Measurements from ENCODE around the gene TMTC4.

TMTC4 gene

GRCh38 chr13:100613031-100613430, 61.6 kb downstream of the TMTC4 start:
- Histone ChIP-seq H3K4me2 (ENCODE audit: low read length) (no peak overlapping the region), H3K27ac (ENCODE audit: low read depth, low read length) (no peak overlapping the region), H3F3A (ENCODE audit: control insufficient read depth, insufficient read depth) (0 out of 2 replicates have a peak, but pooled peaks cover 5% of the 10 kb centered on the region), H3K4me1 (ENCODE audit: control insufficient read depth, low read length) (peaks cover 19% of the 10 kb centered on the region), H3K27me3 (ENCODE audit: control insufficient read depth, low read length) (no peaks in the 10 kb centered on the region), H3K9me2 (replicated peaks; ENCODE audit: control insufficient read depth, low read length) (no peaks in the 10 kb centered on the region), H3K4me3 (ENCODE audit: low read length) (no peak overlapping the region), H3K36me3 (ENCODE audit: control insufficient read depth, low read length) (peaks cover 7% of the 10 kb centered on the region; the same call in 1 of the 2 replicates), H3K9me3 (ENCODE audit: control insufficient read depth, insufficient read depth, low read length) (no peaks in the 10 kb centered on the region), H4K20me1 (ENCODE audit: control insufficient read depth, insufficient read depth, low read depth, low read length) (no peaks in the 10 kb centered on the region), H3K79me2 (ENCODE audit: control insufficient read depth, low read length) (no peaks in the 10 kb centered on the region)
- TF ChIP-seq EZH2phosphoT487 (IDR thresholded peaks at IDR 0.05; ENCODE audit: borderline replicate concordance, low read length), result no peak
- TF ChIP-seq CTCF (IDR thresholded peaks at IDR 0.05; ENCODE audit: low read depth, low read length, poor library complexity, severe bottlenecking), result no peak

- no peak overlapping the region for H3K4me2 ChIP-seq (ENCODE audit: low read length)
- TF ChIP-seq EZH2phosphoT487 (IDR thresholded peaks at IDR 0.05; ENCODE audit: borderline replicate concordance, low read length) (no peak), CTCF (IDR thresholded peaks at IDR 0.05; ENCODE audit: low read depth, low read length, poor library complexity, severe bottlenecking) (no peak)
Observed at GRCh38 chr13:100611678-100612492, 62.7 kb downstream of the TMTC4 start.

GRCh38 chr13:100610391-100611347, 63.9 kb downstream of the TMTC4 start:
- H3K9me3 ChIP-seq (ENCODE audit: control insufficient read depth, insufficient read depth, low read length), result no peaks in the 10 kb centered on the region
- H3K4me1 ChIP-seq (ENCODE audit: control insufficient read depth, low read length), result peaks cover 19% of the 10 kb centered on the region
- no peaks in the 10 kb centered on the region for H3K27me3 ChIP-seq (ENCODE audit: control insufficient read depth, low read length)
- H3F3A ChIP-seq (ENCODE audit: control insufficient read depth, insufficient read depth), result 0 out of 2 replicates have a peak, but pooled peaks cover 5% of the 10 kb centered on the region
- peaks cover 7% of the 10 kb centered on the region; the same call in 1 of the 2 replicates for H3K36me3 ChIP-seq (ENCODE audit: control insufficient read depth, low read length)
- no peaks in the 10 kb centered on the region for H3K79me2 ChIP-seq (ENCODE audit: control insufficient read depth, low read length)
- no peaks in the 10 kb centered on the region for H4K20me1 ChIP-seq (ENCODE audit: control insufficient read depth, insufficient read depth, low read depth, low read length)
- H3K4me2 ChIP-seq (ENCODE audit: low read length), result peak overlapping the region; percentile 77
- H3K27ac ChIP-seq (ENCODE audit: low read depth, low read length), result peak overlapping the region; percentile 73
- no peaks in the 10 kb centered on the region for H3K9me2 ChIP-seq (replicated peaks; ENCODE audit: control insufficient read depth, low read length)
- H3K4me3 ChIP-seq (ENCODE audit: low read length), result peak overlapping the region; percentile 57
- TF ChIP-seq CTCF (IDR thresholded peaks at IDR 0.05; ENCODE audit: low read depth, low read length, poor library complexity, severe bottlenecking), result no peak
- no peak for TF ChIP-seq EZH2phosphoT487 (IDR thresholded peaks at IDR 0.05; ENCODE audit: borderline replicate concordance, low read length)

More at GRCh38 chr13:100611678-100612492, 62.7 kb downstream of the TMTC4 start:
- no peak overlapping the region for H3K4me3 ChIP-seq (ENCODE audit: low read length)
- H4K20me1 ChIP-seq (ENCODE audit: control insufficient read depth, insufficient read depth, low read depth, low read length), result no peaks in the 10 kb centered on the region
- H3F3A ChIP-seq (ENCODE audit: control insufficient read depth, insufficient read depth), result 0 out of 2 replicates have a peak, but pooled peaks cover 5% of the 10 kb centered on the region
- H3K27ac ChIP-seq (ENCODE audit: low read depth, low read length), result no peak overlapping the region
- no peaks in the 10 kb centered on the region for H3K9me3 ChIP-seq (ENCODE audit: control insufficient read depth, insufficient read depth, low read length)
- peaks cover 19% of the 10 kb centered on the region for H3K4me1 ChIP-seq (ENCODE audit: control insufficient read depth, low read length)
- no peaks in the 10 kb centered on the region for H3K27me3 ChIP-seq (ENCODE audit: control insufficient read depth, low read length)
- no peaks in the 10 kb centered on the region for H3K9me2 ChIP-seq (replicated peaks; ENCODE audit: control insufficient read depth, low read length)
- H3K79me2 ChIP-seq (ENCODE audit: control insufficient read depth, low read length), result no peaks in the 10 kb centered on the region
- H3K36me3 ChIP-seq (ENCODE audit: control insufficient read depth, low read length), result peaks cover 7% of the 10 kb centered on the region; the same call in 1 of the 2 replicates

Data from DOHH2 (cell line).